Transverse colon (tissue), 4 donors: ENCODE results near the gene CYFIP2.

Experiments
- CTCF ChIP-seq, 5 experiments: fragments of 200-600 bp in 3 of 5; fragments of 450-650 bp in 2 of 5; sonication (generic) in 3 of 5; IDR thresholded peaks; 1 replicate in 2 of 5; 2 replicates in 3 of 5; pipeline ENCODE4 v1.5.1; 2016 to 2017; ENCODE audit warnings: antibody characterized with exemption in 5 of 5, inconsistent platforms in 3 of 5, mild to moderate bottlenecking in 2 of 5, moderate library complexity in 1 of 5
- EP300 ChIP-seq: sonication (generic); formaldehyde crosslinking; IDR thresholded peaks from one replicate; pipeline ENCODE4 v1.6.1; 2017; ENCODE audit warnings: antibody characterized with exemption, low read depth
- POLR2A ChIP-seq: fragments of 450-650 bp; IDR thresholded peaks from one replicate; pipeline ENCODE4 v1.6.1; 2016; ENCODE audit warnings: antibody characterized with exemption, mild to moderate bottlenecking, moderate library complexity
- POLR2AphosphoS5 ChIP-seq, 3 donors: sonication (generic); formaldehyde crosslinking; IDR thresholded peaks; one replicate each; pipeline ENCODE4 v1.6.1; 2016; ENCODE audit warnings: antibody characterized with exemption in 3 of 3

DNA sequence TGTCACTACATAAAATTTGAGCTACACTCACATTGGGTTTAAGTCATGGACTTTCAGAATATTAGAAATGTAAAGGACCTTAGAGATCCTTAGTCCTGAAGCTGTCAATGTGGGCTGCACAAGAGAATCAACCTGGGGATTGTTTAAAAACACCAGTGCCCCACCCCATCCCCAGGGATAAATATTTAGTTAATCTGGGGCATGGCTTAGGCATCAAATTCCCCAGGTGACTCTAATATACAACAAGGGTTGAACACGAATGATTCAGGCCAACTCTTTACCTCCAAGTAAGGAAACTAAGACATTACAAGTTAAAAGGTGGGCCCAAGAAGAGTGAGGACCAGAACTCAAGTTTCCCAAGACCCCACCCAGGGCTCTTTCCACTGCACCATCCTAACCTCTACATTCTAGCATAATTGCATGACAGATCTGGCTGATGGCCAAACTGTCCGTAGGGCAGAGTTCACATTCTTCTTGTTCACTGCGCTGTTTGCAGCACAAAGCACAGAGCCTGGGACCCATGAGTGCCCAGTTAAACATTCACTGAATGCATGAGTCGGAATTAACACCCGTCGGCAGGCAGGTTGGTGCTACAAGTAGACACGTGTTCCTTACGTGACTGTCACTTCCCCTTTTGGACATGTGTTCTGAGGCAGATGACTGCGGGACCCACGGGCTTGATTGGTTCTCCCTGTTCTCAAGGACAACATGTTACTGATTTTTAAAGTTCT, 25.2 kb downstream of the CYFIP2 start:
- TF ChIP-seq CTCF (IDR thresholded peaks at IDR 0.05) (no peak), POLR2A (no peak), POLR2AphosphoS5 (IDR thresholded peaks at IDR 0.05) (no peak), EP300 (no peak)
